Measurements from ENCODE around the gene LOXL3.

LOXL3 gene

DNA sequence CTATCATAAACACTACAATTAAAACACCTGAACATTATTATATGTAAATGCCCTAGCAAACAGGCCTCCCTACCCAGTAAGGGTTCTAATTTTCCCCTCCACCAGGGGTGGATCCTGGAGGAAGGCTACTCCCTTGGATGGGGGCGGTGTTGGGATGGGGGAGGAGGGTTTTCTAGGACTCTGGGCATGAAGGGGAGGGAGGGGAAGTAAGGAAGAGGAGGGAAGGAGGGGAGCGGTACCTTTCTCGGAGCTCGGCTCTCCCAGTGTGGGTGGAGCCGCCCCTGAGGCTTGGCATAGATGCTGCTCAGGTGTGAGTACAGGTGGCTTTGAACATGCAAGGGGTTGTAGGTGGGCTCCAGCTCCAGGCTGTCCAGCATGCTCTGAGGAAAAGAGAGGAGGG lies 6.2 kb upstream of the LOXL3 start:
- no peaks in the 10 kb centered on the region for H3K9me2 ChIP-seq (replicated peaks; ENCODE audit: control insufficient read depth, low read length)
- H4K20me1 ChIP-seq (ENCODE audit: control insufficient read depth, insufficient read depth, low read depth, low read length): no peaks in the 10 kb centered on the region; the same call in 1 of the 2 replicates
- H3K4me2 ChIP-seq (ENCODE audit: low read length): no peak overlapping the region
- H3K27me3 ChIP-seq (ENCODE audit: control insufficient read depth, low read length): peaks cover 21% of the 10 kb centered on the region
- no peak overlapping the region for H3K4me3 ChIP-seq (ENCODE audit: low read length)
- H3K27ac ChIP-seq (ENCODE audit: low read depth, low read length): no peak overlapping the region
- H3K79me2 ChIP-seq (ENCODE audit: control insufficient read depth, low read length): peaks cover 13% of the 10 kb centered on the region
- no peaks in the 10 kb centered on the region for H3F3A ChIP-seq (ENCODE audit: control insufficient read depth, insufficient read depth)
- peaks cover 9% of the 10 kb centered on the region for H3K4me1 ChIP-seq (ENCODE audit: control insufficient read depth, low read length)
- no peaks in the 10 kb centered on the region for H3K9me3 ChIP-seq (ENCODE audit: control insufficient read depth, insufficient read depth, low read length)
- peaks cover 13% of the 10 kb centered on the region for H3K36me3 ChIP-seq (ENCODE audit: control insufficient read depth, low read length)
- TF ChIP-seq, protein P1, sequence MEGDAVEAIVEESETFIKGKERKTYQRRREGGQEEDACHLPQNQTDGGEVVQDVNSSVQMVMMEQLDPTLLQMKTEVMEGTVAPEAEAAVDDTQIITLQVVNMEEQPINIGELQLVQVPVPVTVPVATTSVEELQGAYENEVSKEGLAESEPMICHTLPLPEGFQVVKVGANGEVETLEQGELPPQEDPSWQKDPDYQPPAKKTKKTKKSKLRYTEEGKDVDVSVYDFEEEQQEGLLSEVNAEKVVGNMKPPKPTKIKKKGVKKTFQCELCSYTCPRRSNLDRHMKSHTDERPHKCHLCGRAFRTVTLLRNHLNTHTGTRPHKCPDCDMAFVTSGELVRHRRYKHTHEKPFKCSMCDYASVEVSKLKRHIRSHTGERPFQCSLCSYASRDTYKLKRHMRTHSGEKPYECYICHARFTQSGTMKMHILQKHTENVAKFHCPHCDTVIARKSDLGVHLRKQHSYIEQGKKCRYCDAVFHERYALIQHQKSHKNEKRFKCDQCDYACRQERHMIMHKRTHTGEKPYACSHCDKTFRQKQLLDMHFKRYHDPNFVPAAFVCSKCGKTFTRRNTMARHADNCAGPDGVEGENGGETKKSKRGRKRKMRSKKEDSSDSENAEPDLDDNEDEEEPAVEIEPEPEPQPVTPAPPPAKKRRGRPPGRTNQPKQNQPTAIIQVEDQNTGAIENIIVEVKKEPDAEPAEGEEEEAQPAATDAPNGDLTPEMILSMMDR (IDR thresholded peaks at IDR 0.05; ENCODE audit: low read depth, low read length, poor library complexity, severe bottlenecking): no peak
- TF ChIP-seq EZH2phosphoT487 (IDR thresholded peaks at IDR 0.05; ENCODE audit: borderline replicate concordance, low read length): no peak

DNA sequence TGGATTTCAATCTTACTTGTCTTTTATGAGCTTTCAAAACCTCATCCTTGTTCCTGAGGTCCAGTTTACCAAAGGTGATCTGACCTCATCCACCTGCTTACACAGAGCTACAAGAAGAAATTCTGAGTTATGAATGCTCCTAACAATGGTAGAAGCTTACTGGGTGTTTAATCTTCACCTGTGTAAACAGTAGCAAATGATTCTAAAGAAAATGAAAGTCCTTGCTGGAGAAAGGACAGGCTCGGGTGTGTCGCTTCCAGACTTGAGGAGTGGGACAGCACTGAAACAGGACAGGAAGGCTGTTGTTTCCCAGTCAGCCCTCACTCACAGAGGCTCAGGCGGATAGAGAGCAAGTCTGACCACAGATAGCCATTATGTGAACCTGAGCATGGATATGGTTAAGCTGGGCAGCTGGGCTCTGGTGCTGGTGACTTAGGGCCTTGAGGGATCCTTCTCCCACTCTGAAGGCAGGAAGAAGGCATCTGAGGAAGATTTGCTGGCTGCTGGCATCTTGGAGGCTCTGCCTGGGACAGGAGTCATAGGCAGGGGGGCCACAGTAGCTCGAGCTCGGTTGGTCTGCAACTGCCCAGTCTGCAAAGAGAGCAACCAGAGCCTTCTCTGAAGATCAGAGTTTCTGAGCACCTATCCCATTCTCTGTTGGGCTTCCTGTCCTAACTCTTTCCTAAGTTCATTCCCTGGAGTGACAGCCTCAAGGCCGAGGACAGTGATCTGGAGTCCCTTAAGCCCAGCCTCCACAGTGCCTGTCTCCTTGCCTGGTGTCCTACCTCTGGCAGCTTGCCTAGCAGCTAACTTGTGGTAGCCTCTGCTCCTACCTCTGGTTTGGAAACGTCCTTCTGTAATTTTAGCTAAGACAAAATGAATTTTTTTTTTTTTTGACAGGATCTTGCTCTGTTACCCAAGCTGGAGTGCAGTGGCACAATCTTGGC lies 4.8 kb upstream of the LOXL3 start:
- no peak overlapping the region for H3K4me3 ChIP-seq (ENCODE audit: low read length)
- H3K4me1 ChIP-seq (ENCODE audit: control insufficient read depth, low read length): peaks cover 14% of the 10 kb centered on the region
- no peak overlapping the region for H3K27ac ChIP-seq (ENCODE audit: low read depth, low read length)
- no peaks in the 10 kb centered on the region for H3F3A ChIP-seq (ENCODE audit: control insufficient read depth, insufficient read depth)
- H3K4me2 ChIP-seq (ENCODE audit: low read length): no peak overlapping the region
- no peaks in the 10 kb centered on the region for H3K9me3 ChIP-seq (ENCODE audit: control insufficient read depth, insufficient read depth, low read length)
- peaks cover 13% of the 10 kb centered on the region for H3K36me3 ChIP-seq (ENCODE audit: control insufficient read depth, low read length)
- peaks cover 17% of the 10 kb centered on the region for H3K79me2 ChIP-seq (ENCODE audit: control insufficient read depth, low read length)
- H4K20me1 ChIP-seq (ENCODE audit: control insufficient read depth, insufficient read depth, low read depth, low read length): no peaks in the 10 kb centered on the region; the same call in 1 of the 2 replicates
- TF ChIP-seq, protein P1 (IDR thresholded peaks at IDR 0.05; ENCODE audit: low read depth, low read length, poor library complexity, severe bottlenecking): no peak
- TF ChIP-seq EZH2phosphoT487 (IDR thresholded peaks at IDR 0.05; ENCODE audit: borderline replicate concordance, low read length): no peak
- peaks cover 17% of the 10 kb centered on the region for H3K27me3 ChIP-seq (ENCODE audit: control insufficient read depth, low read length)
- H3K9me2 ChIP-seq (replicated peaks; ENCODE audit: control insufficient read depth, low read length): no peaks in the 10 kb centered on the region

DNA sequence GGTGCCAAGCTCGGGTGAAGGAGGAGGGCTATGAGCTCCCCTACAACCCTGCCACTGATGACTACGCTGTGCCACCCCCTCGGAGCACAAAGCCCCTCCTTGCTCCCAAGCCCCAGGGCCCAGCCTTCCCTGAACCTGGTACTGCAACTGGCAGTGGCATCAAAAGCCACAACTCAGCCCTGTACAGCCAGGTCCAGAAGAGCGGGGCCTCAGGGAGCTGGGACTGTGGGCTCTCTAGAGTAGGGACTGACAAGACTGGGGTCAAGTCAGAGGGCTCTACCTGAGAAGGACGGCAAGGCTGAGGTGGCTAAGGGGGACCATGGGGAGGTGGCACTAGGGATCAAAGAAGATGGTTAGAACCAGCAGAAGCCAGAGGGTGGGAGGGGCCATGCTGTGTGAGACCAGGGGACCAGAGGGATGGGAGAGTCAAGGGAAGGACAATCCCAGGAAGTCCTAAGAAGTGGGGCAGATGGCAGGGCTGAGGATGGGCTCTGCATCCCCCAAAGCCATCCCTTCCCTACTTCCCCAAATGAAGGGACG lies 3.2 kb upstream of the LOXL3 start:
- Histone ChIP-seq H3F3A (ENCODE audit: control insufficient read depth, insufficient read depth) (no peaks in the 10 kb centered on the region), H3K4me2 (ENCODE audit: low read length) (no peak overlapping the region), H3K9me3 (ENCODE audit: control insufficient read depth, insufficient read depth, low read length) (no peaks in the 10 kb centered on the region), H3K79me2 (ENCODE audit: control insufficient read depth, low read length) (peaks cover 17% of the 10 kb centered on the region), H4K20me1 (ENCODE audit: control insufficient read depth, insufficient read depth, low read depth, low read length) (no peaks in the 10 kb centered on the region; the same call in 1 of the 2 replicates), H3K4me3 (ENCODE audit: low read length) (no peak overlapping the region), H3K36me3 (ENCODE audit: control insufficient read depth, low read length) (peaks cover 13% of the 10 kb centered on the region), H3K27ac (ENCODE audit: low read depth, low read length) (no peak overlapping the region), H3K4me1 (ENCODE audit: control insufficient read depth, low read length) (peaks cover 28% of the 10 kb centered on the region), H3K27me3 (ENCODE audit: control insufficient read depth, low read length) (peaks cover 14% of the 10 kb centered on the region), H3K9me2 (replicated peaks; ENCODE audit: control insufficient read depth, low read length) (no peaks in the 10 kb centered on the region)
- TF ChIP-seq, protein P1 (IDR thresholded peaks at IDR 0.05; ENCODE audit: low read depth, low read length, poor library complexity, severe bottlenecking): no peak
- no peak for TF ChIP-seq EZH2phosphoT487 (IDR thresholded peaks at IDR 0.05; ENCODE audit: borderline replicate concordance, low read length)

All from DOHH2 (cell line).